GM18508 (cell line): ENCODE measurements around the gene RRAS.
A peak's percentile ranks its signal among the peaks of the same experiment; 100 is the strongest.

Source experiments
- ATAC-seq: cut with Tn5 transposase; IDR thresholded peaks from one replicate; pipeline ENCODE4 v1.9.1; 2021; ENCODE audit warnings: moderate number of reproducible peaks; ENCODE audit not compliant: insufficient read depth, unreplicated experiment

Gene RRAS

DNA sequence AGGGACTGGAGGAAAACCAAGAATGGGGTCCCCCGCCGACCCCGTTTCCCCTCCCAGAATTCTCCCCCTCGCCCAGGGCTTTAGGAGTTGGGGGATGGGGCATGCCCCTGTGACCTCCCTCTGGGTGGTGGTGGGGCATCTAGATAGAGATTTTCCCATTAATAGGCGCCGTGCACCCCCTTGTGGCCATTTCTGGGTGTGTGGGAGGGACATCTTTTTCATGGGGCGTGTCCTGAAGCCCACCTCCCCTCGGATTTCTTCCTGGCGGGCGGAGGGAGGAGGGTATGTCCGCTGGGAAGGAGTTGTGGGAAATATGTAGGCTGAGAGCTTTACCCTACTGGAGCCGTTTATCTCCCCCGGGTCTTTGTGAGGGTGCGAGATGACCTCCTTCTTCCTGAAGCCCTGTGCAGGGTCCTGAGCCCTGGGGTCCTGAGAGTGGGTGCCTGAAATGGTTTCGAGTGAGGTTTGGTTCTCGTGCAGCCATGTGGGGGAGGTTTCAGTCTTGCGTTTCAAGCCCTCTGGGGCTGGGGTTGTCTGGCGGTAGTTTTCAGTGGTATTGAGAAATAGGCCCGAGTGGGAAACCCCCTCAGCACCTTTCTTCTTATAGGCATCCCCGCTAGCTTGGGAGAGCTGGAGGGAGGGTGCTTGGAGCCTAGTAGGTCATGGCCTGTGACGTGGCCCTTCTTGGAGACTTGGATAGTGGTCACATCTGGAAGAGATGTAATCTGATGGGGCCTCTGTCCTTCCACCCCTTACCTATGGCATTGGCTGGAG lies 38.1 kb upstream of the RRAS start:
- no peak for ATAC-seq

- no peak for ATAC-seq
Measured at GRCh38 chr19:49677231-49677900, 37.4 kb upstream of the RRAS start, which contains the start of gene PRMT1. Gene PRMT1, plus strand, starts transcription at chr19:49677271. Its CDS starts 10 bp downstream, at chr19:49677281.

DNA sequence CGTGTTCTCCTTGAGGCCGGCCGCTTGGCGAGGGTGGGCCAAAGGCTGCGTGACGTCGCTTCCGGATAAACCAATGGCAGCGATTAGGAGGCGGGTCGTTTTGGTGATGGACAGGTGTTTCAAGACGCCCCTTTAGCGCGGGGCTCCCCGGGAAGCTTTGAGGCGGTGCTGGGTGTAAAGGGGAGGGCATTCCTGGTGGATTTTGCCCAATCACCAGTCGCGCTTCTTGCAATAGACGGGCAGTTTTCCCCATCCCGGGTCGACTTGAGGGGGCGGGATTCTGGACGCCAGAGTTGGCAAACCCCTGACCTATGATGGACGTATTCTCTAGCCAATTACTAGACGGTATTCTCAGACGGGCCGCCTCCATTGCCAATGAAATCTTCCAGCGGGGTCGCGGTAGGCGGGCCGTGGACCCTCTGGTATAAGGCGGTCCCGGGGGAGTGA lies 36.9 kb upstream of the RRAS start:
- peak; percentile 38 for ATAC-seq

DNA sequence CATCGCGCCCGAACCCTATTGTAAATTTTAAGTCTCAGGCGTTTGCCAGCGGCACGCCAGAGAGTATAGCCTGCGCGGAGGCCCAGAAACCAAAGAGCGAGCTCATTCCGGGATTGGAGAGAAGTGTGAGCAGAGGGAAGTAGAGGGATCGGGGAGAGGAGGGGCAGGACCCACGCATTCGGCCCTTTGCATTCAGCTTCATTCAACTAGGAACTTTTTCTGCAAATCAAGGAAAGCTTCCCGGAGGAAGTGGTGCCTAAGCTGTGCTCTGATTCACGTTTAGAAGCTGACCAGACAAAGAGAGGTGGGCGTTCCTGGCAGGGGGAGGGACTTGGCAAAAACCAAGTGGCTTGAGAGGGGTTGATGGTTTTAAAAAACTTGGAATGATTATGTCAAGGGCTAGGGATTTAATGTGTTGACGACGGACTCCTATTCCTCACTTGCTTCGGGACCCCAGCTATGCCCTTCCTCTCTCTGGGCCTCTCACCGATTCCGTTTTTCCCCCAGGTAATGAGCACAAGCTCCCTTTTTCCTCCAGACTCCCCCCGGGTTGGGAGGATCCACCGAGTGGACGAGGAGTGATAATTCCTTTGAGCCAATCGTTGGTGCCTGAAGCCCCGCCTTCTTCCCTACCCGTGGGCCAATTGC lies 36.3 kb upstream of the RRAS start:
- peak; percentile 36 for ATAC-seq

DNA sequence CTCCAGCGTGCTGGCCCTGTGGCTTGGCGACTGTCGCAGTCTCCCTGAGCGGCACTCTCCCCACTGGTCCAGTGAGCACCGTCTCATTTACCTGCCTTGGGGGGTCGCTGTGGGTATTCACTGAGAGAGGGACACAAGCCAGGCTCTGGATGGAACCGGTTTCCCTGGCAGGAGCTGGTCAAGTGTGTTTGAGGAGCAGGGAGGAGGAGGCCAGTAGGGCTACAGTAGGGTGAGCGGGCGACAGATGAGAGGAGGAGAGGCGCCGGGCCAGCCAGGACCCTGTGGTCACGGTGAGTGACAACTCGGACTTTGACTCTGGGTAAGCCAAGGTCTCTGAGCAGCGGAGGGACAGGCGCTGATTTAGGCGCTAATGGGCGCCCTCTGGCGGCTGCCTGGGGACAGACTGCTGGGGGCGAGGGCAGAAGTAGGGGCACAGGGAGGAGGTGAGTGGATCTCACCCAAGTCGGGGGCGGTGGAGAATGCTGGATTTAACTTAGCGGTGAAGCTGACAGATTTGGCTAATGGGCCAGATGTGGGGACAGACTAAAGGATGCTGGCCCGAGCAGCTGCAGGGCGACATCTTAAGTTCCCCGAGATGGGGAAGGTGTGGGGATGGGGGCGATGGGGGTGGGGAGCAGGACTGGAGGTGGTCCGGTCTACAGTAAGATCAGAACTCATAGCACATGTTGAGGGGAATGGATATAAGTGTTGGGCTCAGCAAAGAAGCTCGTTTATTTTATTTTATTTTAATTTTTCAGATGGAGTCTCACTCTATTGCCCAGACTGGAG lies 32.4 kb upstream of the RRAS start:
- ATAC-seq, result no peak

- ATAC-seq, result no peak
Measured at GRCh38 chr19:49669516-49669915, 29.6 kb upstream of the RRAS start.

- ATAC-seq, result no peak
Measured at GRCh38 chr19:49667473-49667872, 27.5 kb upstream of the RRAS start.

DNA sequence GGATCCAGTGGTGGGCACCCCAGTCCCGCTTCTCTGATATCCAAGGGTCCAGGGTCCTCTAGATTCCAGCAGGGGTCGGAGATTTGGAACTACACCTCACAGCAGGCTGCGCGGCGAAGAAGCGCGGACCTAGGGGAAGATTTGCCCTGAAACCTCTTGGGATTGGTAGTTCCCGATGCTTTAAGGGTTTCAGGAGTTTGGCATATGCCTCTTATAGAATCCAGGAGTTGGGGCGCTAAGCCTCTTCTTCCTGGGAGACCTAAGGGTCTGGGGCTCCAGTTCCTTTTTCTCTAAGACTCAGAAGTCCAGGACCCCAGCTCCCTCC lies 26.1 kb upstream of the RRAS start:
- no peak for ATAC-seq

DNA sequence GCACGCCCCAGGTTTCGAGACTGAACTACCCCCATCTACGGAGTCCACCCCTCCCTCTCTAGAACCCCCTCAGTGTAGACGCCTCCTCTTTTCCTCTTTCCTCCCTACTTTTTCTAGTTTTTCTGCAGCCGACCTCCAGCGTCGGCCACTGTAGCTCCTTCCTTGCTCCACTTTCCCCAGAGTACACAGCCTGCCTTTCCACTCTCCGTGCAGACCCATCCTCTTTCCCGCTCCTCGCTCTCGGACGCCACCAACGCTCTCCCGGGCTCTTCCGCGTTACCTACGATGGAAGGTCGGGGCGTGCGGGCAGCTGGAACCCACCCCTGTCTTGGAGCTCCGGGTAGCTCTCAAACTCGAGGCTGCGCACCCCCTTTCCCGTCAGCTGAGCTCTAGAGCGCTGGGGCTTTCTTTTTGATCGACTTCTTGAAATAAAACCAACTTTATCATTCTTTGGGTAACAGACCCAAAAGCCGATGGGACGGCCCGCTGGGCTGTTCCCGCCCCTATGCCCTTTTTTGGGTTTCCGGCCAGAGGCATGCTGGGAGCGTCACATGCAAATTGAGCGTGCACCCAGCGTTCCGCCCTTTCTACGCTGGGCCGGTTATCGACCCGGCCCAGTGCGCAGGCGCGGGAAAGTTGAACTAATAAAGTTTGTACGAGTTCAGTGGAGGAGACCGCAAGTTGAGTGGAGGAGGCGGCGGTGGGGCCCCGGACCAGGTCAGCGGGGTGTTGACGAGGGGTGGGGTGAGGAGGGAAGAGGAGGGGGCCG lies 25.6 kb upstream of the RRAS start, which contains the start of the genes BCL2L12 and IRF3:
TSS of gene BCL2L12 (plus strand) at position 583 of the 769 bp plus-strand sequence. CDS start 760 bp downstream, outside the sequence.
TSS of gene IRF3 (minus strand) at position 507 of the 769 bp plus-strand sequence. CDS start 1,019 bp downstream, outside the sequence.
- ATAC-seq, result peak; percentile 72

DNA sequence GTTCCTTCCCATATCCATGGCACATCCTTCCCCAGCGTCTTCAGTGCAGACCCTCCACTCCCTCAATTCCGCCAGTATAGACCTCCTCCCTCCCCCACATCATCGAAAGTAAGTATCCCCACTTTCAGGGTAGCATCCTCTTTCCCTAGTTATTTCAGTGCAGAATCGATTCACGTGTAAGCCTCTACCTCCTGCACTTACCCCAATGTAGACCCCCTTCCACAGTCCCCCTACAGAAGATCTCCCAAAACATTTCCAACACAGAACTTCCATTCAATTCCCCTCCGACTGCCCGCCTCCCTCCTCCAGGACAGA lies 25.1 kb upstream of the RRAS start:
- no peak for ATAC-seq

- ATAC-seq, result no peak
Measured at GRCh38 chr19:49664171-49665035, 24.5 kb upstream of the RRAS start.

DNA sequence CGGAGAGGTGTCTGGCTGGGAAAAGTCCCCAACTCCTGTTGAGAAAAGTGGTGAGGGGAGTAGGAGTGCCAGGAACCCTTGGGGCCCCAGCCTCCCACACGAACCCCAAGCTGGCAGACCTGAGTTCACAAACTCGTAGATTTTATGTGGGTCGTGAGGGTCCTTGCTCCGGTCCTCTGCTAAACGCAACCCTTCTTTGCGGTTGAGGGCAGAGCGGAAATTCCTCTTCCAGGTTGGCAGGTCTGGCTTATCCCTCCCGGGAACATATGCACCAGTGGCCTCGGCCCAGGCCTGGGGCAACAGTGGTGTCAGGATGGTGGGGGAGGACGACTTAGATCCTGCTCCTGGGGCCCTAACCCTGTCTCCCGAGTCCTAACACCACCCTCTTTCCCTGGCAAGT lies 23.3 kb upstream of the RRAS start:
- no peak for ATAC-seq

GRCh38 chr19:49662011-49662410 lies 22.1 kb upstream of the RRAS start:
- no peak for ATAC-seq

DNA sequence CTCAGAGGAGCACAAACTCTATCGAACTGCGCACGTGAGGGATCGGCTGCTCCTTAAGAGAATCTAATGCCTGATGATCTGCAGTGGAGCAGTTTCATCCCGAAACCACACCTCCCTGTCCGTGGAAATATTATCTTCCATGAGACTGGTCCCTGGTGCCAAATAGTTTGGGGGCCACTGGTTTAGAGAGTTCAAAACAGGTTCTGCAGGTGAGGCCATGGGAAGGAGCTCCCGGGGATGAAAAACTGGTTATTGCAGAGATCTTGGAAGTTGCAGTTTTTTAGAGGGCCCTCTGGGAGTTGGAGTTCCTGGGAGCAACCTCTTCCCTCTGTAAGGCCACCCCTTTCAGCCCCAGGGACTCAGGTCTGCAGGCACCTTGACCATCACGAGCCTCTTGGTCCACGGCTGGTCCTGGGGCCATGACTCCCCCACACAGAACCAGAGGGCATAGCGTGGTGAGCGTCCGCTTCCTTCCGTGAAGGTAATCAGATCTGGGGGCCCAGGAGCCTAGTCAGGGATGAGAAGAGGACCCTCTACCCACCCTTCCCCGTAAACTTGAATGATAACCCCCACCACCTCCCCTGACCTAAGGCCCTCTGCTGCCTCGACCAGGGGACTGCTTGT lies 20.5 kb upstream of the RRAS start:
- no peak for ATAC-seq

- ATAC-seq, result no peak
Measured at GRCh38 chr19:49658566-49659442, 18.9 kb upstream of the RRAS start.

GRCh38 chr19:49658139-49658517 lies 18.2 kb upstream of the RRAS start:
- ATAC-seq, result no peak

DNA sequence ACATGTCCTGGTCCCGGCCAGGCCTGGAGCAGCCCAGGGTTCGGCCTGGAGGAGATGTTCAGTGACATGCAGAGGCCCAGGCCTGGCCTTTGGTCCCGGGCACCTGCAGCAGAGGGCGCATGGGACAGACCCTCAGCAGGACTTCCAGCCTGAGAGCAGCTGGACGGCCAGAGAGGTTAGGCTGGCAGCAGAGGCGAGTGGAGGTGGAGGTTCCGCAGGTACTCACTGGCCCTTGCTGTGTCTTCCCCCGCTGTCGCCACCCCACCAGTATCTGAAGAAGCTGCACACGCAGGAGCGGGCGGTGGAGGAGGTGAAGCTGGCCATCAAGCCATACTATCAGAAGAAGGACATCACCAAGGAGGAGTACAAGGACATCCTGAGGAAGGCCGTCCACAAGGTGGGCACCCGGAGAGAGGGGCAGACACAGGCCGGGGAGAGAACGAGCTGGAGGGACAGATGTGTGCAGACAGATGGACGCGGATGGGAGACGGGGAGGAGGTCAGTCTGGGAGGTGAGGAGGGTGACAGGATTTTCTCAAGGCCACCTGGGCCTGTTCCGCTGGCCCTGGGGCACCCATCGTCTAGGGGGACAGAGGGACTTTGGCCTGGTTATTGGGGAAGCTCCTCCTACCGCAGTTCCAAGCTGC lies 17.7 kb upstream of the RRAS start:
- ATAC-seq, result no peak
